ENCODE data around the gene KLHL15.

GRCh38 chrX:23952391-23952790 is 74.6 kb downstream of the KLHL15 start:
- TF ChIP-seq, protein P1, sequence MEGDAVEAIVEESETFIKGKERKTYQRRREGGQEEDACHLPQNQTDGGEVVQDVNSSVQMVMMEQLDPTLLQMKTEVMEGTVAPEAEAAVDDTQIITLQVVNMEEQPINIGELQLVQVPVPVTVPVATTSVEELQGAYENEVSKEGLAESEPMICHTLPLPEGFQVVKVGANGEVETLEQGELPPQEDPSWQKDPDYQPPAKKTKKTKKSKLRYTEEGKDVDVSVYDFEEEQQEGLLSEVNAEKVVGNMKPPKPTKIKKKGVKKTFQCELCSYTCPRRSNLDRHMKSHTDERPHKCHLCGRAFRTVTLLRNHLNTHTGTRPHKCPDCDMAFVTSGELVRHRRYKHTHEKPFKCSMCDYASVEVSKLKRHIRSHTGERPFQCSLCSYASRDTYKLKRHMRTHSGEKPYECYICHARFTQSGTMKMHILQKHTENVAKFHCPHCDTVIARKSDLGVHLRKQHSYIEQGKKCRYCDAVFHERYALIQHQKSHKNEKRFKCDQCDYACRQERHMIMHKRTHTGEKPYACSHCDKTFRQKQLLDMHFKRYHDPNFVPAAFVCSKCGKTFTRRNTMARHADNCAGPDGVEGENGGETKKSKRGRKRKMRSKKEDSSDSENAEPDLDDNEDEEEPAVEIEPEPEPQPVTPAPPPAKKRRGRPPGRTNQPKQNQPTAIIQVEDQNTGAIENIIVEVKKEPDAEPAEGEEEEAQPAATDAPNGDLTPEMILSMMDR (conservative IDR thresholded peaks at IDR 0.05; ENCODE audit: low read depth, low read length): no peak
- TF ChIP-seq EZH2 (IDR thresholded peaks at IDR 0.05; ENCODE audit: borderline replicate concordance, low read depth, low read length, poor library complexity, severe bottlenecking): no peak
